Lung (tissue), 12 donors: ENCODE measurements around the gene KCNH6. TPM values are rescaled to one million over a fixed set of nuclear protein-coding genes. Genes with fewer than 3 reads are reported as not detected.

Source experiments
- ATAC-seq: fragments of 200-7000 bp; cut with Tn5 transposase; one replicate; pipeline ENCODE4 v1.9.1; 2020; ENCODE audit warnings: moderate number of reproducible peaks; ENCODE audit not compliant: insufficient read depth, low FRiP score
- DNase-seq, 3 donors: peaks; one replicate each; pipeline ENCODE4 v3.0.0-alpha.2; 2013 to 2017
- H3K27ac ChIP-seq, 2 donors: one replicate each; pipeline ENCODE4 v1.5.1; 2013; ENCODE audit warnings: mild to moderate bottlenecking in 2 of 2, moderate library complexity in 2 of 2, control low read depth in 1 of 2, inconsistent platforms in 1 of 2, low read depth in 1 of 2, low read length in 1 of 2
- H3K27me3 ChIP-seq, 3 donors: one replicate each; pipeline ENCODE4 v1.5.1; 2013; ENCODE audit warnings: low read length in 2 of 3; ENCODE audit not compliant: control insufficient read depth in 3 of 3, insufficient read depth in 3 of 3
- H3K36me3 ChIP-seq, 4 donors: one replicate each; pipeline ENCODE4 v1.5.1; 2013; ENCODE audit warnings: low read length in 4 of 4, mild to moderate bottlenecking in 1 of 4, moderate library complexity in 1 of 4; ENCODE audit not compliant: control insufficient read depth in 4 of 4, insufficient read depth in 4 of 4
- H3K4me1 ChIP-seq, 5 donors: one replicate each; pipeline ENCODE4 v1.5.1; 2013; ENCODE audit warnings: low read length in 5 of 5, mild to moderate bottlenecking in 2 of 5, moderate library complexity in 1 of 5; ENCODE audit not compliant: control insufficient read depth in 5 of 5, insufficient read depth in 5 of 5
- H3K4me3 ChIP-seq: one replicate; pipeline ENCODE4 v1.5.1; 2013; ENCODE audit warnings: mild to moderate bottlenecking, control low read depth, moderate library complexity
- H3K9ac ChIP-seq, 2 donors: one replicate each; pipeline ENCODE4 v1.5.1; 2013; ENCODE audit warnings: low read length in 2 of 2, control low read depth in 1 of 2; ENCODE audit not compliant: insufficient read depth in 1 of 2
- H3K9me3 ChIP-seq, 4 donors: one replicate each; pipeline ENCODE4 v1.5.1; 2013; ENCODE audit warnings: low read length in 3 of 4, mild to moderate bottlenecking in 1 of 4, moderate library complexity in 1 of 4; ENCODE audit not compliant: control insufficient read depth in 4 of 4, insufficient read depth in 3 of 4
- CTCF ChIP-seq: IDR thresholded peaks from 2 replicates; pipeline ENCODE4 v1.5.1; 2012; ENCODE audit warnings: mild to moderate bottlenecking; ENCODE audit errors: control extremely low read depth, extremely low read depth
- WGBS, 2 donors: extraction: QIAGEN DNeasy Blood & Tissue Kit; methylation state at CpG; one replicate each; pipeline ENCODE4 v1.1.7; 2013; 5-methylcytosine and 5-hydroxymethylcytosine counted together
- polyA plus RNA-seq, 2 donors: library from polyadenylated mRNA; stranded (reverse); fragments of 200-250 nt; gene quantifications; one replicate each; pipeline ENCODE4 v1.2.1, GENCODE V29; 2013
- total RNA-seq, 2 donors: library from RNA; depleted of rRNA in 1 of 2; stranded (reverse); fragments of >200 nt in 1 of 2; gene quantifications; one replicate each; pipeline ENCODE4 v1.2.1, GENCODE V29; 2014 to 2021
- donor health status: control.
- donor health status: control.
- donor health status: Bipolar disorder and iron deficiency.
- donor health status: healthy.
- donor health status: DM: yes; HTN: yes; CAD: no.

Gene KCNH6
- total and polyA plus RNA-seq, 4 donors: 0.05 to 1.6 (median 0.31) TPM

GRCh38 chr17:63557416-63557815 is 34.3 kb downstream of the KCNH6 start:
- Histone ChIP-seq H3K9ac (no peak overlapping the region), H3K4me1 (peaks cover 0 to 15% (median 7%) of the 10 kb centered on the region in 5 donors), H3K27me3 (no peaks in the 10 kb centered on the region), H3K4me3 (no peak overlapping the region), H3K9me3 (no peaks in the 10 kb centered on the region), H3K36me3 (peaks cover 0 to 8% (median 0%) of the 10 kb centered on the region in 4 donors), H3K27ac (no peak overlapping the region)
- WGBS, 2 donors: 97 to 99% methylated on average over 2 of the region's 2 CpGs
- no peak for ATAC-seq
- TF ChIP-seq CTCF: no peak
- DNase-seq: no peak

- WGBS, 2 donors: 80 to 89% methylated on average over 3 of the region's 3 CpGs
- Histone ChIP-seq H3K27ac (no peak overlapping the region), H3K27me3 (no peaks in the 10 kb centered on the region), H3K36me3 (peaks cover 0 to 5% (median 0%) of the 10 kb centered on the region in 4 donors), H3K4me3 (no peak overlapping the region), H3K9me3 (no peaks in the 10 kb centered on the region), H3K4me1 (peaks cover 0 to 10% (median under 1%) of the 10 kb centered on the region in 5 donors), H3K9ac (no peak overlapping the region)
- no peak for TF ChIP-seq CTCF
- ATAC-seq: no peak
- DNase-seq: no peak
Measured at GRCh38 chr17:63558441-63558840, 35.3 kb downstream of the KCNH6 start.

- no peak for DNase-seq
- Histone ChIP-seq H3K36me3 (peaks cover 0 to 2% (median 0%) of the 10 kb centered on the region in 4 donors), H3K27ac (no peak overlapping the region), H3K4me1 (peaks cover 0 to 4% (median 0%) of the 10 kb centered on the region in 5 donors), H3K27me3 (no peaks in the 10 kb centered on the region), H3K9me3 (no peaks in the 10 kb centered on the region), H3K4me3 (no peak overlapping the region), H3K9ac (no peak overlapping the region)
- ATAC-seq: no peak
- no peak for TF ChIP-seq CTCF
Measured at GRCh38 chr17:63561819-63562218, 38.7 kb downstream of the KCNH6 start.

GRCh38 chr17:63563339-63563738 is 40.2 kb downstream of the KCNH6 start:
- H3K27me3 ChIP-seq: no peaks in the 10 kb centered on the region
- H3K4me1 ChIP-seq: peaks cover 0 to 4% (median 0%) of the 10 kb centered on the region in 5 donors
- no peak overlapping the region for H3K9ac ChIP-seq
- no peak for DNase-seq
- H3K27ac ChIP-seq: no peak overlapping the region
- H3K36me3 ChIP-seq: peaks cover 0 to 2% (median 0%) of the 10 kb centered on the region in 4 donors
- 96 to 98% methylated on average over 2 of the region's 2 CpGs for WGBS, 2 donors
- no peaks in the 10 kb centered on the region for H3K9me3 ChIP-seq
- ATAC-seq: no peak
- no peak overlapping the region for H3K4me3 ChIP-seq
- no peak for TF ChIP-seq CTCF
